ENCODE measurements around the gene CD151.

Gene CD151

DNA sequence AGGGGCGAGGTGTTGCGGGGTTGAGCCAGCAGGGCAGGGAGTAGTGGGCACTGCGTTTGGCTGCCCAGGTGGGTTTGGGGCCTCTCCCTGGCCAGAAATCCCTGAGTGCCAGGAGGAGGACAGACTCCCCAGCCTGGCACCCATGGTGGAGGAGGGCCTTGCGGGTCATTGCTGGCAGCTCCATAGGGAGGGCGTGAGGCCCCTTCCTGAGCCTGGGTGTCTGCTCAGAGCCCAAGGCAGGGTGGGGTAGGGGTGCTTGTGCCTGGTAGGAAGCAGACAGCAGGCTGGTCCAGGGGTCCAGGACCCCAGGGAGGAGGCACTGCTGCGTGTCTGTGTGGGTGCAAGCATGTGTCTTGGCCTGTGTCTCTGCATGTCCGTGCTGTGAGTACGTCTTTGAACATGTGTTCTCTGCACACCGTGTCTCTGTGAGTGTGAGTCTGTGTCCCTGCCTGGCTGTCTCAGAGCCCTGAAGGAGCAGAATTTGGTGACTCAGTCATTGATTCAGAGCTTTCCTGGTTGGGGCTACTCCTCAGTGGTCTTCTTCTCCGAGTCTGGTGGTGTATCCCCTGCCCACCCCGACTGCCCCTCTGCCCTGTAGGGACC lies 13.8 kb downstream of the CD151 start:
- H3K4me3 ChIP-seq (ENCODE audit: low read depth, low read length): no peak overlapping the region

DNA sequence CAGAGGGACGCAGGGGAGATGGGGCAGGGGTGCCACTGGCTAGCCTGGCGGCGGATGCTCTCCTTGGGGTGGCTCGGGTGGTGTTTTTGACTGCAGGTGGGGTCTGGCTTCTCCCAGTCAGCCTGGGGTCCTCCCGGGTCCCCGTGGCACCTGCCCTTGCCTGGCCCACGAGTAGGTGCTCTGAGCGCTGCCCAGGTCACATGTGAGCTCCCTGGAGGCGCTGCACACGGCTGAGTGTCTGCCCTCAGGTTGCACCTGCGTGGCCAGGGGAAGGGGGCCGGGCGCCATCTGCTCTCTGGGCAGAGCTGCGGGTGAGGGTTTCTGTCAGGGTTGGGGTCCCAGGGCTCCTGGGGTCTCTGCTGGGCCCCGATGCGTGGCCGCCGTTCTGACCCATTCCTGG lies 15.1 kb downstream of the CD151 start:
- no peak overlapping the region for H3K4me3 ChIP-seq (ENCODE audit: low read depth, low read length)
- TF ChIP-seq, protein P1, sequence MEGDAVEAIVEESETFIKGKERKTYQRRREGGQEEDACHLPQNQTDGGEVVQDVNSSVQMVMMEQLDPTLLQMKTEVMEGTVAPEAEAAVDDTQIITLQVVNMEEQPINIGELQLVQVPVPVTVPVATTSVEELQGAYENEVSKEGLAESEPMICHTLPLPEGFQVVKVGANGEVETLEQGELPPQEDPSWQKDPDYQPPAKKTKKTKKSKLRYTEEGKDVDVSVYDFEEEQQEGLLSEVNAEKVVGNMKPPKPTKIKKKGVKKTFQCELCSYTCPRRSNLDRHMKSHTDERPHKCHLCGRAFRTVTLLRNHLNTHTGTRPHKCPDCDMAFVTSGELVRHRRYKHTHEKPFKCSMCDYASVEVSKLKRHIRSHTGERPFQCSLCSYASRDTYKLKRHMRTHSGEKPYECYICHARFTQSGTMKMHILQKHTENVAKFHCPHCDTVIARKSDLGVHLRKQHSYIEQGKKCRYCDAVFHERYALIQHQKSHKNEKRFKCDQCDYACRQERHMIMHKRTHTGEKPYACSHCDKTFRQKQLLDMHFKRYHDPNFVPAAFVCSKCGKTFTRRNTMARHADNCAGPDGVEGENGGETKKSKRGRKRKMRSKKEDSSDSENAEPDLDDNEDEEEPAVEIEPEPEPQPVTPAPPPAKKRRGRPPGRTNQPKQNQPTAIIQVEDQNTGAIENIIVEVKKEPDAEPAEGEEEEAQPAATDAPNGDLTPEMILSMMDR (IDR thresholded peaks at IDR 0.05; ENCODE audit: borderline replicate concordance, insufficient read depth, low read depth, low read length): no peak

More for the DNA sequence above, 13.8 kb downstream of the CD151 start:
- TF ChIP-seq, protein P1 (IDR thresholded peaks at IDR 0.05; ENCODE audit: borderline replicate concordance, insufficient read depth, low read depth, low read length): no peak

DNA sequence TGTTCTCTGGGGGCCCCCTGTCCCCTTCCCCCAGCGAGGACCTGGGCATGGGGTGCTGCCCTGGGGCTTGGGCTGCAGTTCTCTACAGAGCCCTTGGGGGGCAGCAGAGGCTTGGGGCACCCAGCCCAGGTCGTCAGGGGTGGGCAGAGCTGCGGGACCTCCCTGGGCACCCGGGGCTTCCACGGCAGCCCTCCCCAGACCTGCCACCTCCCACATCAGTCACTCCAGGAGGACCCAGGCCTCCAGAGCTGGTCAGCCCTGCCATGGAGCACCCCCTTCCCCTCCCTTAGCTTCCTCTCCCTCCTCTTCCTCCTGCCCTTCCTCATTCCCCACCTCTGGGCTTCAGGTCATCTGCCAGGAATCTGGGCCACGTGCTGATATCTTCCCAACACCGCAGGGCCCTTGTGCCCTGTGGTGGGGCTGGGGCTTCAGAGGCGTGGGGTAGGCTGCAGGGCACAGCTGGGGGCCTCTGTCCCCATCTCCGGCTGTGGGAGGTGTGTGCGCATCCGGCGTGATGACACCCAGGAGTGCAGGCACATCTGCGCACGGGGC lies 15.7 kb downstream of the CD151 start:
- TF ChIP-seq, protein P1 (IDR thresholded peaks at IDR 0.05; ENCODE audit: borderline replicate concordance, insufficient read depth, low read depth, low read length): peak; percentile 98
- H3K4me3 ChIP-seq (ENCODE audit: low read depth, low read length): no peak overlapping the region

DNA sequence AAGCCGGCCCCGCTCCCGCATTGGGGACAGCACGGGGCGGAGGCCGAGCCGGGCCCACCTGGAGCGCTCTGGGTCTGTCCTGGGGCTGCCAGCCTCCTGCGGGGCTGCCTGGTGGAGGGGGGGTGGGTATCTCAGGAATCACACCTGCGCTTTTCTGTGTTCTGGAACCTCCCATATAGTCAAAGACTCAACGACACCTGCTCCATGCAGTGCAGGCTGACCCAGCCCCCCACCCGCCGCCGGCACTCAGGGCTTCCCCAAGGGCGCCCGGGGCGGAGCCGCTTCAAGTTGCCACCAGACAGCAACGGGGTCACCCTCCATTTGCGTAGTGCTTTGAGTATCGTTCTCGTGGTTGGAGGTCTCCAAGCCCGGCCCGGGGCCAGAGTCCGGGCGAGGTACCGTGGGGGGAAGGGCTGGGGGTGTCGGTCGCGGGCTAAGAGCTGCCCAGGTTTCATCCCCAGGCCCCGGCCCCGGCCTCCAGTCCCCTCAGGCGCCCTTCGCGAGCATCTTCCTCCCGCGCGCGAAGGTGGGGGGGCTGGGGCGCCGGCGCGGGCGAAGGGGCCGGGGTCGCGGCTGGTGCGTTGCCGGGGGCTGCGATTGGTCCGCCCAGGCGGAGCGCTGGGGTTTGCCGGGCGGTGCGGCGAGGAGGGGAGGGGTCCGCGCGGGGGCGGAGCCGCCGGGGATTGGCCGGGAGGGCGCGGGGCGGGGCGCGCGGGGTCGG lies 16.5 kb downstream of the CD151 start:
- peak overlapping the region; percentile 36 for H3K4me3 ChIP-seq (ENCODE audit: low read depth, low read length)

DNA sequence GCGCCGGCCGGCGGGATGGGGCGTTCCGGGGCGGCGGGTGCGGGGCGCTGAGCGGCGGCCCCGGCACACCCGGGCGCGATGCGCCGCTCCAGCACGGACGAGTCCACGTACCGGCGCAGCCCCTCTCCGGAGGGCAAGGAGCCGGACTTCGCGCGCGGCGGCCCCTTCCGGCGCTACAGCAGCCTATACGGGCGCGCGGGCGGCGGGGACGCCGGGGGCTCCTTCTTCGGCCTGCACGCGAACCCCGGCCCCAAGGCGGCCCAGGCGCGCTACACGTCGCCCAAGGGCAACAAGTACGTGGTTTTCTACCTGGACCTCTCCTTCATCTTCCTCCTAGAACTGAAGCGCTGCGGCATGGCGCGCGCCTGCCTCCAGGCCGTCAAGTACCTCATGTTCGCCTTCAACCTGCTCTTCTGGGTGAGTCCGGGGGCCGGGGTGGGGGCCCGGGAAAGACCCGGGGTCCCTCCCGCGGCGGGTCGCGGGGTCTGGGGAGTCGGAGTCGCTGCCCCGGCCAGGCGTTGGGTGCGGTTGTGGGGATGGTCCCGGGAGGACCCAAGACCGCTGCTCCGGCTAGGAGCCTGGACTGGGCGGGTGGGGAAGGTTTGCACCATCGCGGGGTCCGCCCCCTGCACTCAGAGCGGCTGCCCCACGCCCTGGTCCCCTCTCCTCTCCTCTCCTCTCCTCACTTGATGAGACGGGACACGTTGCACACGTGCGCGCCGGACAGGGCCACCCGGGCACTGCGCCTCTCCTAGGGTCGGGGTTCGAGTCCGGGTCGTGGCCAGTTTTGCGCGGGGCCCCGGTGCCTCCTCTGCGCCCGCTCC lies 17.4 kb downstream of the CD151 start:
- H3K4me3 ChIP-seq (ENCODE audit: low read depth, low read length): no peak overlapping the region
- TF ChIP-seq, protein P1 (IDR thresholded peaks at IDR 0.05; ENCODE audit: borderline replicate concordance, insufficient read depth, low read depth, low read length): no peak

More for the DNA sequence above, 16.5 kb downstream of the CD151 start:
- TF ChIP-seq, protein P1 (IDR thresholded peaks at IDR 0.05; ENCODE audit: borderline replicate concordance, insufficient read depth, low read depth, low read length): no peak

DNA sequence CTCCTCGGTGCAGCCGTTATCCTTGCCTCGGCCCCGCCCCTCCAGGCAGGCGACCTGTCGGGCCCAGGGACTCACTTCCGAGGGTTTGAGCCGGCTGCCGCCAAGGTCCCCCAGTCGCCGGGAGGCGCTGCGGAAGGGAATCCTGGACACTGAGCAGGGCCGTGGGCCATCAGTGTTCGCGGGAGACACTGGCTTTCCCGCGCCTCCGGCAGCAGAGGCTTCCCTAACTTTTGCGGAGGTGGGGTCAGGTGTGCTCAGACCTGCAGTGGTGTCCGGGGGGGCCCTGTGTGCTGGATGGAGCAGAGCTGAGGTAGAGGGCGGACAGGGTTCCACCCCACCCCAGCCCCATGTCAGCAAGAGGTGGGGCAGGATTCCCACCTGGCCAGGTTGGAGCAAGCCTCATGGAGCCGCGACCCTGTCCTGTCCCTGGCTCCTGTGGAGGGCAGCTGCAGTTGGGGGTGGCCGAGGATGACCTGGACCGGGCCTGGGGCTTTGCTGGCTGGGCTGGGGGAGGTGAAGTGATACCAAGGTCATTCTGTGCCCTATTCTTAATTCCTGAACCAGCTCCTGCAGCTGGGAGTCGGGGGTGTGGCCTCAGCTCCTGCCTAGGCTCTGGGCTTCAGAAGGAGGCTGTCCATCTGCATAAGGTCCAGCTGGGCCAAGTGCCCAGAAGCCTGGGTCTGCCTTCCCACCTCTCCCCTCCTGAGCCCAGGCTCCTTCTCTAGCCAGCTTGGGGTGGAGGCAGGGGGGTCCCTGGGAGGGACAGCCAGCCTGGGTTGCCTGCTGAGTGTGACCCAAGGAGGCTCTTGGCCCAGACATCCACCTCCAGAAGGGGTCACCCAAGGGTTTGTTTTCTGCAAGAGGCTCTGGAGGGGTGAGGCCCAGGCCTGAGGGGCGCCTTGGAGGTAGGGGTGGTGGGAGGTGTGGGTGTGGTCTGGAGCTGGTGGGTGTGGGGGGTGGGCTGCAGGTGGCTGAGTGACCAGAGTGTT lies 18.3 kb downstream of the CD151 start:
- TF ChIP-seq, protein P1 (IDR thresholded peaks at IDR 0.05; ENCODE audit: borderline replicate concordance, insufficient read depth, low read depth, low read length): peak; percentile 33; the same call in 1 of the 2 replicates
- no peak overlapping the region for H3K4me3 ChIP-seq (ENCODE audit: low read depth, low read length)

Data from GM12875 (cell line).